Prostate gland (tissue), 2 donors: Measurements from ENCODE around the gene IL19. TPM values are rescaled to one million over a fixed set of nuclear protein-coding genes. Genes with fewer than 3 reads are reported as not detected.

Source experiments
- DNase-seq: peaks from one replicate; pipeline ENCODE4 v3.0.0-alpha.2; 2019; ENCODE audit warnings: low spot score
- H3K27ac ChIP-seq, 2 donors: fragments of 200-600 bp; sonication (generic); 2 replicates each; pipeline ENCODE4 v1.5.1; 2017 to 2019
- H3K27me3 ChIP-seq: fragments of 200-600 bp; sonication (generic); replicated peaks from 2 replicates; pipeline ENCODE4 v1.5.1; 2019; ENCODE audit not compliant: insufficient read depth
- H3K36me3 ChIP-seq, 2 donors: fragments of 200-600 bp; sonication (generic); 1 replicate in 1 of 2; 2 replicates in 1 of 2; pipeline versions ENCODE4 v1.5.1 to v1.8.1; 2017 to 2019
- H3K4me1 ChIP-seq: fragments of 200-600 bp; sonication (generic); replicated peaks from 2 replicates; pipeline ENCODE4 v1.5.1; 2019
- H3K4me3 ChIP-seq, 2 donors: fragments of 200-600 bp; sonication (generic); 2 replicates each; pipeline ENCODE4 v1.5.1; 2017 to 2019
- H3K9me3 ChIP-seq: fragments of 200-600 bp; sonication (generic); 2 replicates; pipeline ENCODE4 v1.5.1; 2017
- CTCF ChIP-seq, 4 experiments: fragments of 200-600 bp in 2 of 4; fragments of 450-650 bp in 2 of 4; sonication (generic) in 2 of 4; IDR thresholded peaks; 1 replicate in 3 of 4; 2 replicates in 1 of 4; pipeline ENCODE4 v1.5.1; 2016 to 2019; ENCODE audit warnings: antibody characterized with exemption in 4 of 4, mild to moderate bottlenecking in 2 of 4, moderate library complexity in 2 of 4
- POLR2A ChIP-seq: fragments of 450-650 bp; IDR thresholded peaks from one replicate; pipeline ENCODE4 v1.6.1; 2016; ENCODE audit warnings: antibody characterized with exemption, mild to moderate bottlenecking
- POLR2AphosphoS5 ChIP-seq: sonication (generic); formaldehyde crosslinking; IDR thresholded peaks from one replicate; pipeline ENCODE4 v1.6.1; 2017; ENCODE audit warnings: antibody characterized with exemption
- WGBS: methylation state at CpG from one replicate; pipeline ENCODE4 v1.1.5; 2018; 5-methylcytosine and 5-hydroxymethylcytosine counted together
- intact Hi-C: fragments of 100-400 bp; cut with DNase I; formaldehyde crosslinking; loops from one replicate; pipeline ENCODE4 v1.14.2; 2022
- total RNA-seq, 2 donors: library from RNA; depleted of rRNA; stranded (reverse); fragments of >200 nt; gene quantifications; one replicate each; pipeline ENCODE4 v1.1.0, GENCODE V29; 2016

Gene IL19
- total RNA-seq, 2 donors from 2014 or later, result not detected

GRCh38 chr1:206835186-206835585, 64.6 kb downstream of the IL19 start:
- Histone ChIP-seq H3K36me3 (no peaks in the 10 kb centered on the region), H3K4me1 (no peaks in the 10 kb centered on the region), H3K27me3 (no peaks in the 10 kb centered on the region), H3K9me3 (no peaks in the 10 kb centered on the region), H3K27ac (no peak overlapping the region), H3K4me3 (no peak overlapping the region)
- TF ChIP-seq POLR2AphosphoS5 (no peak), POLR2A (no peak), CTCF (IDR thresholded peaks at IDR 0.05) (no peak)
- no peak for DNase-seq
- 46% methylated on average over 3 of the region's 3 CpGs for WGBS
- intact Hi-C loops, result no loop called here

- DNase-seq, result no peak
- Histone ChIP-seq H3K36me3 (no peaks in the 10 kb centered on the region), H3K9me3 (no peaks in the 10 kb centered on the region), H3K27me3 (no peaks in the 10 kb centered on the region), H3K4me3 (no peak overlapping the region), H3K4me1 (no peaks in the 10 kb centered on the region), H3K27ac (no peak overlapping the region)
- TF ChIP-seq POLR2AphosphoS5, result no peak
- TF ChIP-seq CTCF (IDR thresholded peaks at IDR 0.05), result no peak
- no peak for TF ChIP-seq POLR2A
- intact Hi-C loops, result no loop called here
- WGBS, result 56% methylated on average over 2 of the region's 2 CpGs
Measured at GRCh38 chr1:206836111-206836510, 65.5 kb downstream of the IL19 start.

- H3K9me3 ChIP-seq, result no peaks in the 10 kb centered on the region
- H3K4me3 ChIP-seq, result no peak overlapping the region
- no peaks in the 10 kb centered on the region for H3K4me1 ChIP-seq
- TF ChIP-seq CTCF (IDR thresholded peaks at IDR 0.05) (no peak), POLR2AphosphoS5 (no peak), POLR2A (no peak)
- DNase-seq, result no peak
- intact Hi-C loops, result no loop called here
- no peaks in the 10 kb centered on the region for H3K36me3 ChIP-seq
- WGBS, result 90% methylated on average over 4 of the region's 4 CpGs
- H3K27me3 ChIP-seq, result no peaks in the 10 kb centered on the region
- H3K27ac ChIP-seq, result no peak overlapping the region
Measured at GRCh38 chr1:206839006-206839560, 68.5 kb downstream of the IL19 start.

- 86% methylated on average over 7 of the region's 7 CpGs for WGBS
- no peak for DNase-seq
- no peak overlapping the region for H3K27ac ChIP-seq
Measured at GRCh38 chr1:206839857-206840256, 69.3 kb downstream of the IL19 start.

More at GRCh38 chr1:206839857-206840256, 69.3 kb downstream of the IL19 start:
- Histone ChIP-seq H3K27me3 (no peaks in the 10 kb centered on the region), H3K36me3 (no peaks in the 10 kb centered on the region), H3K4me1 (no peaks in the 10 kb centered on the region), H3K4me3 (no peak overlapping the region), H3K9me3 (no peaks in the 10 kb centered on the region)
- TF ChIP-seq CTCF (IDR thresholded peaks at IDR 0.05) (no peak), POLR2A (no peak), POLR2AphosphoS5 (no peak)
- intact Hi-C loops, result no loop called here
